Measurements from ENCODE around the gene ALPL. TPM values are rescaled to one million over a fixed set of nuclear protein-coding genes. Genes with fewer than 3 reads are reported as not detected.

The ALPL gene
- total and polyA plus RNA-seq, 4 experiments from 2014 or later, result not detected

- no peak overlapping the region for H3K4me3 Mint-ChIP-seq
- H3K36me3 ChIP-seq (ENCODE audit: insufficient read depth, low read length), result no peaks in the 10 kb centered on the region
- no peak overlapping the region for H3K27ac ChIP-seq (ENCODE audit: low read depth, low read length)
- intact Hi-C loops (cut with micrococcal nuclease), result no loop called here
- H3K4me1 Mint-ChIP-seq, result no peaks in the 10 kb centered on the region
- H3K4me1 ChIP-seq (ENCODE audit: insufficient read depth, low read length), result no peaks in the 10 kb centered on the region
- no peak for DNase-seq
- no peak overlapping the region for H3K4me3 ChIP-seq (ENCODE audit: low read length in 2 of 2)
- peaks cover 2 to 10% of the 10 kb centered on the region in 2 donors for H3K27me3 Mint-ChIP-seq
- no peaks in the 10 kb centered on the region for H3K9me3 ChIP-seq (ENCODE audit: control insufficient read depth in 1 of 2, low read length in 2 of 2)
- no peak overlapping the region for H3K27ac Mint-ChIP-seq
- H3K9me3 Mint-ChIP-seq, result no peaks in the 10 kb centered on the region
- H3K27me3 ChIP-seq (ENCODE audit: insufficient read depth, low read length), result no peaks in the 10 kb centered on the region
- no peaks in the 10 kb centered on the region for H3K36me3 Mint-ChIP-seq
- POLR2A ChIA-PET (ENCODE audit: partially characterized antibody), result no interaction called here
- CTCF ChIA-PET (ENCODE audit: partially characterized antibody), result no interaction called here
These were observed 60.8 kb downstream of the ALPL start for GRCh38 chr1:21569820-21570527.

DNA sequence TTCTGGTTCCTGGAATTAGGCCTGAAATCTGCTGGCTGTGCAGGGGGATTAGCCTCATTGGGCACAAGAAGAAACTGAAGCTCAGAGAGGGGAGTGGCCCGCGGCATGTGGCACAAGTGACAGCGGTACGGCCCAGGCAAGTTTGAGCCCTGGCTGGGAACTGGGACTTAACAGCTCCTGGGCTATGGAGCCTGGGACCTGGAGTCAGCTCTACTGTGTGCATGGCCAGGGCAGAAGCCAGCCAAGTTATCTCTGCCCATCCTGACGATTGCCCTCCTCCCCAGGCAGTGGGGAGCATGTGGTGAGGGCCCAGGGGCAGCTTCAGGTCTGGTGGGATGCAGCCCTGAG lies 61.3 kb downstream of the ALPL start:
- no peaks in the 10 kb centered on the region for H3K9me3 Mint-ChIP-seq
- no peaks in the 10 kb centered on the region for H3K4me1 Mint-ChIP-seq
- no peaks in the 10 kb centered on the region for H3K9me3 ChIP-seq (ENCODE audit: control insufficient read depth in 1 of 2, low read length in 2 of 2)
- no peak overlapping the region for H3K27ac ChIP-seq (ENCODE audit: low read depth, low read length)
- DNase-seq, result no peak
- H3K27me3 ChIP-seq (ENCODE audit: insufficient read depth, low read length), result no peaks in the 10 kb centered on the region
- peaks cover 2 to 12% of the 10 kb centered on the region in 2 donors for H3K27me3 Mint-ChIP-seq
- H3K36me3 ChIP-seq (ENCODE audit: insufficient read depth, low read length), result no peaks in the 10 kb centered on the region
- H3K4me3 Mint-ChIP-seq, result no peak overlapping the region
- H3K4me1 ChIP-seq (ENCODE audit: insufficient read depth, low read length), result no peaks in the 10 kb centered on the region
- intact Hi-C loops (cut with micrococcal nuclease), result no loop called here
- ChIA-PET CTCF (ENCODE audit: partially characterized antibody) (no interaction called here), POLR2A (ENCODE audit: partially characterized antibody) (no interaction called here)
- H3K36me3 Mint-ChIP-seq, result no peaks in the 10 kb centered on the region
- no peak overlapping the region for H3K4me3 ChIP-seq (ENCODE audit: low read length in 2 of 2)
- no peak overlapping the region for H3K27ac Mint-ChIP-seq

- Histone ChIP-seq H3K9me3 (ENCODE audit: control insufficient read depth in 1 of 2, low read length in 2 of 2) (no peaks in the 10 kb centered on the region), H3K4me3 (ENCODE audit: low read length in 2 of 2) (no peak overlapping the region), H3K36me3 (ENCODE audit: insufficient read depth, low read length) (no peaks in the 10 kb centered on the region), H3K27ac (ENCODE audit: low read depth, low read length) (no peak overlapping the region), H3K27me3 (ENCODE audit: insufficient read depth, low read length) (no peaks in the 10 kb centered on the region), H3K4me1 (ENCODE audit: insufficient read depth, low read length) (no peaks in the 10 kb centered on the region)
- H3K36me3 Mint-ChIP-seq, result no peaks in the 10 kb centered on the region
- H3K9me3 Mint-ChIP-seq, result no peaks in the 10 kb centered on the region
- peaks cover 2 to 14% of the 10 kb centered on the region in 2 donors for H3K27me3 Mint-ChIP-seq
- H3K27ac Mint-ChIP-seq, result no peak overlapping the region
- POLR2A ChIA-PET (ENCODE audit: partially characterized antibody), result no interaction called here
- intact Hi-C loops (cut with micrococcal nuclease), result no loop called here
- CTCF ChIA-PET (ENCODE audit: partially characterized antibody), result no interaction called here
- H3K4me3 Mint-ChIP-seq, result no peak overlapping the region
- no peak for DNase-seq
- no peaks in the 10 kb centered on the region for H3K4me1 Mint-ChIP-seq
These were observed 61.7 kb downstream of the ALPL start for GRCh38 chr1:21570885-21571284.

DNA sequence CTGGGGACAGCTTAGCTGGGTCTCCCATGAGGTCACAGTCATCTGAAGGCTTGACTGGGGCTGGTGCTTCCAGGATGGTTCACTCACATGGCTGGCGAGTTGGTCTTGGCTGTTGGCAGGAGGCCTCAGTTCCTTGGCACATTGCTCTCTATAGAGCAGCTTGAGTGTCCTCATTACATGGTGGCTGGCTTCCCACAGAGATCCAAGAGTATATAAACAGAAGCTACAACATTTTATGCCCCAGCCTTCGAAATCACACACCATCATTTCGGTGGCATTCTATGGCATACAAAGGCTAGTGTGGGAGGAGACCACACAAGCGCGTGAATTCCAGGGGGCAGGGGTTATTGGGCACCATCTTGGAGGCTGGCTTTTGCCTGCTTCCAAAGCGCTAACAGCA lies 63.0 kb downstream of the ALPL start:
- CTCF ChIA-PET (ENCODE audit: partially characterized antibody), result no interaction called here
- Histone ChIP-seq H3K36me3 (ENCODE audit: insufficient read depth, low read length) (no peaks in the 10 kb centered on the region), H3K9me3 (ENCODE audit: control insufficient read depth in 1 of 2, low read length in 2 of 2) (no peaks in the 10 kb centered on the region), H3K4me3 (ENCODE audit: low read length in 2 of 2) (no peak overlapping the region), H3K4me1 (ENCODE audit: insufficient read depth, low read length) (no peaks in the 10 kb centered on the region), H3K27me3 (ENCODE audit: insufficient read depth, low read length) (no peaks in the 10 kb centered on the region), H3K27ac (ENCODE audit: low read depth, low read length) (no peak overlapping the region)
- Mint-ChIP-seq H3K36me3 (no peaks in the 10 kb centered on the region), H3K4me1 (no peaks in the 10 kb centered on the region), H3K4me3 (no peak overlapping the region), H3K27ac (no peak overlapping the region), H3K27me3 (peaks cover 2 to 14% of the 10 kb centered on the region in 2 donors), H3K9me3 (no peaks in the 10 kb centered on the region)
- DNase-seq, result no peak
- intact Hi-C loops (cut with micrococcal nuclease), result no loop called here
- POLR2A ChIA-PET (ENCODE audit: partially characterized antibody), result no interaction called here

DNA sequence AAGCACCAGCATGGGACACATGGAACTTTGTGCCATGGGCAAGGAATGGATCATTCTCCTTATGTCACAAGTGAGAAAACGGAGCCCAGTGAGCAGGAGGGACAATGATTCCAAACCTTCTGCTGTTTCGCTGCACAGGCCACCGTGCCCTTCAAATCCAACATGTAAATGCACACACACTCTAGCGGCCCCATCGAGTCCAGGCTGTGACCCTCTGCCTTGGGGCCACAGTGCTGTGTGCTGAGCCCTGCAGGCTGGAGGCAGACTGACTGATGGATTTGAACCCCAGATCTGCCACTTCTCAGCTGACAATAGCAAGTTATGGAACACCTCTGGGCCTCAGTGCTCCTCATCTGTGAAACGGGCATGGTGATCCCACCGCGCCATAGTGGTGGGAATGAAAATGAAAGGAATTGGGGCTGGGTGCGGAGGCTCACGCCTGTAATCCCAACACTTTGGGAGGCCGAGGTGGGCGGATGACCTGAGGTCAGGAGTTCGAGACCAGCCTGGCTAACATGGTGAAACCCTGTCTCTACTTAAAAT lies 63.6 kb downstream of the ALPL start:
- H3K27me3 ChIP-seq (ENCODE audit: insufficient read depth, low read length), result no peaks in the 10 kb centered on the region
- H3K4me1 Mint-ChIP-seq, result no peaks in the 10 kb centered on the region
- H3K36me3 Mint-ChIP-seq, result no peaks in the 10 kb centered on the region
- no peaks in the 10 kb centered on the region for H3K36me3 ChIP-seq (ENCODE audit: insufficient read depth, low read length)
- ChIA-PET POLR2A (ENCODE audit: partially characterized antibody) (no interaction called here), CTCF (ENCODE audit: partially characterized antibody) (no interaction called here)
- no peak overlapping the region for H3K27ac ChIP-seq (ENCODE audit: low read depth, low read length)
- H3K27ac Mint-ChIP-seq, result no peak overlapping the region
- H3K4me3 ChIP-seq (ENCODE audit: low read length in 2 of 2), result no peak overlapping the region
- H3K9me3 ChIP-seq (ENCODE audit: control insufficient read depth in 1 of 2, low read length in 2 of 2), result no peaks in the 10 kb centered on the region
- no peaks in the 10 kb centered on the region for H3K4me1 ChIP-seq (ENCODE audit: insufficient read depth, low read length)
- H3K4me3 Mint-ChIP-seq, result no peak overlapping the region
- no peaks in the 10 kb centered on the region for H3K9me3 Mint-ChIP-seq
- intact Hi-C loops (cut with micrococcal nuclease), result no loop called here
- DNase-seq, result no peak
- peaks cover 2 to 14% of the 10 kb centered on the region in 2 donors for H3K27me3 Mint-ChIP-seq

DNA sequence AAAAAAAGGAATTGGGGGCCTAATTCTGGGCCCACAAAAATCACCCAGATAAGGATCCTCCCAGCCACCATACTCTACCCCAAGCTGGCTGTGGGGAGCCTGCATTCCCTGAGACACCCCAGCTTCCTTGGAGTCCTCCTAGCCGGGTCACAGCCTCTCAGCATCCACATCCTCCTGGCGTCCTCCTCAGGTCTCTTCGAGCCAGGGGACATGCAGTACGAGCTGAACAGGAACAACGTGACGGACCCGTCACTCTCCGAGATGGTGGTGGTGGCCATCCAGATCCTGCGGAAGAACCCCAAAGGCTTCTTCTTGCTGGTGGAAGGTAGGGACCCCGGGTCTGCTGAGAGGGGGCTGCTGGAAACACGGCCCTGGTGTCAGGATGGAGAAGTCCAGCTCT lies 64.3 kb downstream of the ALPL start:
- H3K9me3 ChIP-seq (ENCODE audit: control insufficient read depth in 1 of 2, low read length in 2 of 2), result no peaks in the 10 kb centered on the region
- intact Hi-C loops (cut with micrococcal nuclease), result no loop called here
- ChIA-PET CTCF (ENCODE audit: partially characterized antibody) (no interaction called here), POLR2A (ENCODE audit: partially characterized antibody) (no interaction called here)
- H3K4me1 ChIP-seq (ENCODE audit: insufficient read depth, low read length), result no peaks in the 10 kb centered on the region
- Mint-ChIP-seq H3K4me3 (no peak overlapping the region), H3K36me3 (no peaks in the 10 kb centered on the region), H3K9me3 (no peaks in the 10 kb centered on the region), H3K4me1 (no peaks in the 10 kb centered on the region), H3K27me3 (peaks cover 2 to 10% of the 10 kb centered on the region in 2 donors), H3K27ac (no peak overlapping the region)
- no peaks in the 10 kb centered on the region for H3K36me3 ChIP-seq (ENCODE audit: insufficient read depth, low read length)
- no peak for DNase-seq
- H3K27me3 ChIP-seq (ENCODE audit: insufficient read depth, low read length), result no peaks in the 10 kb centered on the region
- no peak overlapping the region for H3K4me3 ChIP-seq (ENCODE audit: low read length in 2 of 2)
- H3K27ac ChIP-seq (ENCODE audit: low read depth, low read length), result no peak overlapping the region

DNA sequence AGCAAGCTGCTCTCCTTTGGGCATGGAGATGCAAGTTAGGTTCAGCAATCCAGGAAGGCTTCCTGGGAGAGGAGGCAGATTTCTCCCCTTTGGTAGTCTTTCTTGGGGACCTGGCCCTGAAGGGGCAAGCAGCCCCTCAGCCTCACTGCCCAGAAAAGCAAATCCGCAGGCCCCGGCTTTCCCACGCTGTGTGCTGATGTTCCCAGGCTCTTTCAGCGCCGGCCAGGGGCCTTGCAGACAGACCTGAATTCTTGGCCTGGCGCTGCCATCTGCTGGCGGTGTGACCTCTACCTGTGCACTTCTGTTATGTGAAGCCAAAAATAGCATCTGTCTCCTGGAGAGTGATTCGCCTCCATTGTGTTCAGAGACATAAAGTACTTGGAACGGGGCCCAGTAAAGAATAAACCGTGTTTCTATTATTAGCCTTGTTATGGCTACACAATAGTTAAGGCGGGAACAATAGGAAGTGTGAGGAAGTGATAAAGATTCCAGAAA lies 64.8 kb downstream of the ALPL start:
- DNase-seq, result no peak
- Mint-ChIP-seq H3K4me3 (no peak overlapping the region), H3K36me3 (no peaks in the 10 kb centered on the region), H3K9me3 (no peaks in the 10 kb centered on the region), H3K27me3 (peaks cover 2 to 9% of the 10 kb centered on the region in 2 donors), H3K4me1 (no peaks in the 10 kb centered on the region), H3K27ac (peak overlapping the region in 1 of 7 donors; percentile 15)
- intact Hi-C loops (cut with micrococcal nuclease), result no loop called here
- no peaks in the 10 kb centered on the region for H3K4me1 ChIP-seq (ENCODE audit: insufficient read depth, low read length)
- no peaks in the 10 kb centered on the region for H3K27me3 ChIP-seq (ENCODE audit: insufficient read depth, low read length)
- H3K36me3 ChIP-seq (ENCODE audit: insufficient read depth, low read length), result no peaks in the 10 kb centered on the region
- H3K4me3 ChIP-seq (ENCODE audit: low read length in 2 of 2), result no peak overlapping the region
- H3K27ac ChIP-seq (ENCODE audit: low read depth, low read length), result no peak overlapping the region
- H3K9me3 ChIP-seq (ENCODE audit: control insufficient read depth in 1 of 2, low read length in 2 of 2), result no peaks in the 10 kb centered on the region
- ChIA-PET CTCF (ENCODE audit: partially characterized antibody) (no interaction called here), POLR2A (ENCODE audit: partially characterized antibody) (no interaction called here)
